IPS-18a (cell line): ENCODE data around the gene CCDC7.
"Not testable (repeated sequence)": the region's sequence is repeated elsewhere in the genome, so short reads cannot be mapped to it uniquely, and the experiment has no call there.

ENCODE experiments used
- H3K27ac ChIP-seq: one replicate; pipeline ENCODE4 v1.5.1; 2013; ENCODE audit warnings: low read length
- H3K27me3 ChIP-seq: one replicate; pipeline ENCODE4 v1.6.1; 2013; ENCODE audit warnings: mild to moderate bottlenecking, low read length; ENCODE audit not compliant: control insufficient read depth, insufficient read depth
- H3K36me3 ChIP-seq: one replicate; pipeline ENCODE4 v1.6.1; 2013; ENCODE audit warnings: low read depth, low read length; ENCODE audit not compliant: control insufficient read depth
- H3K4me1 ChIP-seq: one replicate; pipeline ENCODE4 v1.6.1; 2013; ENCODE audit warnings: low read depth, low read length; ENCODE audit not compliant: control insufficient read depth
- H3K4me3 ChIP-seq: one replicate; pipeline ENCODE4 v1.5.1; 2013; ENCODE audit warnings: low read length
- H3K9ac ChIP-seq: one replicate; pipeline ENCODE4 v1.6.1; 2013; ENCODE audit warnings: mild to moderate bottlenecking, low read length, moderate library complexity
- H3K9me3 ChIP-seq: one replicate; pipeline ENCODE4 v1.6.1; 2013; ENCODE audit warnings: low read depth, low read length; ENCODE audit not compliant: control insufficient read depth

CCDC7 gene

GRCh38 chr10:32657430-32657829 lies 211.5 kb downstream of the CCDC7 start:
- H3K27me3 ChIP-seq, H3K9ac ChIP-seq, H3K4me3 ChIP-seq, H3K4me1 ChIP-seq, H3K36me3 ChIP-seq, H3K27ac ChIP-seq: not testable (repeated sequence)
- peaks cover 32% of the 10 kb centered on the region for H3K9me3 ChIP-seq

- Histone ChIP-seq H3K4me3 (no peak overlapping the region), H3K9ac (no peak overlapping the region), H3K4me1 (no peaks in the 10 kb centered on the region), H3K36me3 (no peaks in the 10 kb centered on the region), H3K27ac (no peak overlapping the region), H3K9me3 (peaks cover 13% of the 10 kb centered on the region), H3K27me3 (no peaks in the 10 kb centered on the region)
These were observed 215.4 kb downstream of the CCDC7 start for GRCh38 chr10:32661346-32661745.

- Histone ChIP-seq H3K9ac (no peak overlapping the region), H3K27ac (no peak overlapping the region), H3K27me3 (no peaks in the 10 kb centered on the region), H3K4me3 (no peak overlapping the region), H3K4me1 (no peaks in the 10 kb centered on the region), H3K9me3 (peaks cover 9% of the 10 kb centered on the region), H3K36me3 (no peaks in the 10 kb centered on the region)
These were observed 235.0 kb downstream of the CCDC7 start for GRCh38 chr10:32680803-32681557.

GRCh38 chr10:32684291-32684690 lies 238.4 kb downstream of the CCDC7 start:
- Histone ChIP-seq H3K4me3 (no peak overlapping the region), H3K9ac (no peak overlapping the region), H3K4me1 (no peaks in the 10 kb centered on the region), H3K36me3 (no peaks in the 10 kb centered on the region), H3K9me3 (peaks cover 5% of the 10 kb centered on the region), H3K27ac (no peak overlapping the region), H3K27me3 (no peaks in the 10 kb centered on the region)

GRCh38 chr10:32687116-32687515 lies 241.2 kb downstream of the CCDC7 start:
- Histone ChIP-seq H3K9ac (no peak overlapping the region), H3K4me3 (no peak overlapping the region), H3K36me3 (no peaks in the 10 kb centered on the region), H3K27ac (no peak overlapping the region), H3K27me3 (no peaks in the 10 kb centered on the region), H3K9me3 (peaks cover 5% of the 10 kb centered on the region), H3K4me1 (no peaks in the 10 kb centered on the region)

GRCh38 chr10:32687546-32687945 lies 241.6 kb downstream of the CCDC7 start:
- peaks cover 2% of the 10 kb centered on the region for H3K9me3 ChIP-seq

GRCh38 chr10:32692174-32692573 lies 246.2 kb downstream of the CCDC7 start:
- no peak overlapping the region for H3K9ac ChIP-seq
- no peaks in the 10 kb centered on the region for H3K4me1 ChIP-seq
- no peak overlapping the region for H3K27ac ChIP-seq
- H3K36me3 ChIP-seq, result no peaks in the 10 kb centered on the region
- H3K27me3 ChIP-seq, result no peaks in the 10 kb centered on the region
- H3K9me3 ChIP-seq, result no peaks in the 10 kb centered on the region
- no peak overlapping the region for H3K4me3 ChIP-seq

More at GRCh38 chr10:32687546-32687945, 241.6 kb downstream of the CCDC7 start:
- Histone ChIP-seq H3K4me3 (no peak overlapping the region), H3K9ac (no peak overlapping the region), H3K36me3 (no peaks in the 10 kb centered on the region), H3K27me3 (no peaks in the 10 kb centered on the region), H3K27ac (no peak overlapping the region), H3K4me1 (no peaks in the 10 kb centered on the region)

GRCh38 chr10:32693441-32693979 lies 247.6 kb downstream of the CCDC7 start:
- no peak overlapping the region for H3K4me3 ChIP-seq
- no peak overlapping the region for H3K9ac ChIP-seq
- H3K4me1 ChIP-seq, result no peaks in the 10 kb centered on the region
- no peaks in the 10 kb centered on the region for H3K9me3 ChIP-seq
- H3K27me3 ChIP-seq, result no peaks in the 10 kb centered on the region
- no peak overlapping the region for H3K27ac ChIP-seq
- no peaks in the 10 kb centered on the region for H3K36me3 ChIP-seq

- H3K9me3 ChIP-seq, H3K4me1 ChIP-seq, H3K9ac ChIP-seq, H3K27ac ChIP-seq, H3K36me3 ChIP-seq, H3K4me3 ChIP-seq, H3K27me3 ChIP-seq: not testable (repeated sequence)
These were observed 253.7 kb downstream of the CCDC7 start for GRCh38 chr10:32699683-32700082.

- H3K4me3 ChIP-seq, result no peak overlapping the region
- no peak overlapping the region for H3K27ac ChIP-seq
These were observed 267.6 kb downstream of the CCDC7 start for GRCh38 chr10:32713560-32713959.

GRCh38 chr10:32731527-32731926 lies 285.6 kb downstream of the CCDC7 start:
- no peaks in the 10 kb centered on the region for H3K27me3 ChIP-seq
- no peaks in the 10 kb centered on the region for H3K36me3 ChIP-seq
- H3K4me1 ChIP-seq, result no peaks in the 10 kb centered on the region
- H3K27ac ChIP-seq, result no peak overlapping the region
- no peak overlapping the region for H3K4me3 ChIP-seq
- no peaks in the 10 kb centered on the region for H3K9me3 ChIP-seq
- H3K9ac ChIP-seq, result no peak overlapping the region

More at GRCh38 chr10:32713560-32713959, 267.6 kb downstream of the CCDC7 start:
- no peaks in the 10 kb centered on the region for H3K36me3 ChIP-seq
- no peak overlapping the region for H3K9ac ChIP-seq
- no peaks in the 10 kb centered on the region for H3K9me3 ChIP-seq
- H3K27me3 ChIP-seq, result no peaks in the 10 kb centered on the region
- no peaks in the 10 kb centered on the region for H3K4me1 ChIP-seq

- no peak overlapping the region for H3K4me3 ChIP-seq
- no peaks in the 10 kb centered on the region for H3K27me3 ChIP-seq
- H3K27ac ChIP-seq, result no peak overlapping the region
- H3K9ac ChIP-seq, result no peak overlapping the region
- no peaks in the 10 kb centered on the region for H3K9me3 ChIP-seq
- H3K4me1 ChIP-seq, result no peaks in the 10 kb centered on the region
- no peaks in the 10 kb centered on the region for H3K36me3 ChIP-seq
These were observed 293.0 kb downstream of the CCDC7 start for GRCh38 chr10:32738958-32739357.
